Measurements from ENCODE around the gene PWWP2A. TPM values are rescaled to one million over a fixed set of nuclear protein-coding genes. Genes with fewer than 3 reads are reported as not detected.

The PWWP2A gene
- total and polyA plus RNA-seq, 10 donors: 8.5 to 36.7 (median 25.8) TPM

DNA sequence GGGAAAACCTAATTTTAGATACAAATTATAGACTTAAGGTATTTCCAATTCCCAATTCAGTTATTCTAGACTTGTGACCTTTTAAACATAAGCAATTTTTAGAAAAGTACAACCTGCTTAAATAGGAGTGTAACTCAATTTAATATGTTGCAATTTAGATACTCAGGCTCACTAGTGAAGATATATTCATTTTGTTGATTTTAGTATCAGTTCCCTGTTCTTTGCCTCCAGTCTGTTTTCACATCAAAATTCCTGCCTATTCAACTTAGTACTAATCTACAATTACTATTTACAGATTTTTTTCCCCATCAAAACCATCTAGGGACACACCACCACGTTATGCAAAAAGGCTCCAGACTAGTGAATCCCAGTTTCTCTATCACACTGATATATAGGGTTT lies 30.4 kb downstream of the PWWP2A start:
- peaks cover 0 to 33% (median 18%) of the 10 kb centered on the region in 6 donors for H3K36me3 ChIP-seq
- H3K27ac ChIP-seq: no peak overlapping the region
- DNase-seq: no peak
- H3K9me3 ChIP-seq: no peaks in the 10 kb centered on the region
- TF ChIP-seq POLR2A (IDR thresholded peaks at IDR 0.05) (no peak), POLR2AphosphoS5 (IDR thresholded peaks at IDR 0.05) (no peak)
- TF ChIP-seq, protein P1, sequence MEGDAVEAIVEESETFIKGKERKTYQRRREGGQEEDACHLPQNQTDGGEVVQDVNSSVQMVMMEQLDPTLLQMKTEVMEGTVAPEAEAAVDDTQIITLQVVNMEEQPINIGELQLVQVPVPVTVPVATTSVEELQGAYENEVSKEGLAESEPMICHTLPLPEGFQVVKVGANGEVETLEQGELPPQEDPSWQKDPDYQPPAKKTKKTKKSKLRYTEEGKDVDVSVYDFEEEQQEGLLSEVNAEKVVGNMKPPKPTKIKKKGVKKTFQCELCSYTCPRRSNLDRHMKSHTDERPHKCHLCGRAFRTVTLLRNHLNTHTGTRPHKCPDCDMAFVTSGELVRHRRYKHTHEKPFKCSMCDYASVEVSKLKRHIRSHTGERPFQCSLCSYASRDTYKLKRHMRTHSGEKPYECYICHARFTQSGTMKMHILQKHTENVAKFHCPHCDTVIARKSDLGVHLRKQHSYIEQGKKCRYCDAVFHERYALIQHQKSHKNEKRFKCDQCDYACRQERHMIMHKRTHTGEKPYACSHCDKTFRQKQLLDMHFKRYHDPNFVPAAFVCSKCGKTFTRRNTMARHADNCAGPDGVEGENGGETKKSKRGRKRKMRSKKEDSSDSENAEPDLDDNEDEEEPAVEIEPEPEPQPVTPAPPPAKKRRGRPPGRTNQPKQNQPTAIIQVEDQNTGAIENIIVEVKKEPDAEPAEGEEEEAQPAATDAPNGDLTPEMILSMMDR (IDR thresholded peaks at IDR 0.05 in 8 of 11, conservative IDR thresholded peaks at IDR 0.05 in 3 of 11): no peak
- 71 to 84% (median 73%) methylated on average over 1 of the region's 1 CpG for WGBS, 5 donors
- intact Hi-C loops (cut with DNase I; ENCODE audit: low total_unique reads): no loop called here
- H3K27me3 ChIP-seq (replicated peaks in 1 of 7): no peaks in the 10 kb centered on the region
- H3K4me3 ChIP-seq: no peak overlapping the region
- peaks cover 0 to 52% (median 9%) of the 10 kb centered on the region in 6 donors for H3K4me1 ChIP-seq

DNA sequence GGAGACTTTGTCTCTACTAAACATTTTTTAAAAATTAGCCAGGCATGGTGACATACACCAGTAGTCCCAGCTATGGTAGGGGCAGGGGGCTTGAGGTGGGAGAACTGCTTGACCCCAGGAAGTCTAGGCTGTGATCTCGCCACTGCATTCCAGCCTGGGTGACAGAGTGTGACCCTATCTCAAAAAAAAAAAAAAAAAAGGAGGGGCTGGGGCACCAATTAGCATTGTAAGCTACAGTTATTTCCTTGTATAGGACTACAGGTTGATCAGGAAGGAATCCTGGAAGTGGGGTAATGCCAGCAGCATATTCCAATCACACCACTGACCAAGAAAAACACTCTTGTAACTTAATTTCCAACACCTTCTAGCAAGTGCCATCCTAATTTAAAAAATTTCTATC lies 32.1 kb downstream of the PWWP2A start:
- WGBS, 5 donors: 89 to 100% (median 100%) methylated on average over 1 of the region's 1 CpG

DNA sequence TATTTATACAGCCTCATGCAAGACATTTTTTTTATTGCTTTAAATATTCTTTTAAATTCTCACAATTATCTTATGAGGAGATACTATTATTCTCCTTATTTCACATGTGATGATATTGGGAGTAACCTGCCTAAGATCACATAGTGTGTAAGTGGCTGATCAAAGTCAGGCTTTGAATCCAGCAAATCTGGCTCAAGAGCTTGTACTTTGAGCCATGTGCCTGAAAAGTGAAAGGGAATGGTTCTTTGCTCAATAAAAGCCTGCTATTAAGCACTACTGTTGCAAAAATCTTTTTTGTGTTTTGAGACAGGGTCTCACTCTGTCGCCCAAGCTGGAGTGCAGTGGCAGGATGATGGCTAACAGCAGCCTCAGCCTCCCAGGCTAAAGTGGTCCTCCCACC lies 35.1 kb downstream of the PWWP2A start:
- Histone ChIP-seq H3K27ac (no peak overlapping the region), H3K27me3 (replicated peaks in 1 of 7) (no peaks in the 10 kb centered on the region), H3K9me3 (no peaks in the 10 kb centered on the region), H3K36me3 (peaks cover 0 to 14% (median 0%) of the 10 kb centered on the region in 6 donors), H3K4me1 (peaks cover 0 to 15% (median 5%) of the 10 kb centered on the region in 6 donors), H3K4me3 (no peak overlapping the region)
- WGBS, 5 donors: 93 to 100% (median 100%) methylated on average over 1 of the region's 1 CpG
- TF ChIP-seq, protein P1 (IDR thresholded peaks at IDR 0.05 in 8 of 11, conservative IDR thresholded peaks at IDR 0.05 in 3 of 11): no peak
- TF ChIP-seq POLR2AphosphoS5 (IDR thresholded peaks at IDR 0.05) (no peak), POLR2A (IDR thresholded peaks at IDR 0.05) (no peak)
- intact Hi-C loops (cut with DNase I; ENCODE audit: low total_unique reads): loop anchor here (5.0 kb wide), 1 partner anchor 263 kb away; no protein-coding TSS in a partner anchor
- DNase-seq: no peak

More for the DNA sequence above, 32.1 kb downstream of the PWWP2A start:
- H3K36me3 ChIP-seq: peaks cover 0 to 17% (median 1%) of the 10 kb centered on the region in 6 donors
- H3K4me1 ChIP-seq: peaks cover 0 to 37% (median 4%) of the 10 kb centered on the region in 6 donors
- no peaks in the 10 kb centered on the region for H3K27me3 ChIP-seq (replicated peaks in 1 of 7)
- no peak overlapping the region for H3K4me3 ChIP-seq
- no peak overlapping the region for H3K27ac ChIP-seq
- DNase-seq: no peak
- TF ChIP-seq POLR2AphosphoS5 (IDR thresholded peaks at IDR 0.05) (no peak), POLR2A (IDR thresholded peaks at IDR 0.05) (no peak)
- TF ChIP-seq, protein P1 (IDR thresholded peaks at IDR 0.05 in 8 of 11, conservative IDR thresholded peaks at IDR 0.05 in 3 of 11): no peak
- intact Hi-C loops (cut with DNase I; ENCODE audit: low total_unique reads): no loop called here
- H3K9me3 ChIP-seq: no peaks in the 10 kb centered on the region

DNA sequence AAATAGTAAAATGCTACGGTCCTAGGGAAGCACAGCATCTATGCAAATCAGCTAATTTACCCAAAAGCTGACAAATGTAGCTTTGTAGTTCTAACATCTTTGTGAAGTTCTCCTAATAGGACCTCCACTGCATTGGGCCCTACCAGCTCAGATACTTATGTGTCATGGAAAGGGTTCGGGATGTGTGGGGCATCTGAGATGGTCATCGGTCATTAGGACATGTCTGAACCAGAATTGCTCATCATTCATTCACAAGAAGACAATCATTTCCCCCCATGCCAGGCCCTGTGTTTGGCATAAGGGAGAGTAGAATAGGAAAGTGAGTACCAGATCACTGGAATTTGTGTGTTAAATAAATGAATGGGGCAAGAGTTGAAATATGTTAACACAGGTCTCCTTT lies 35.7 kb downstream of the PWWP2A start:
- H3K4me3 ChIP-seq: no peak overlapping the region
- TF ChIP-seq, protein P1 (IDR thresholded peaks at IDR 0.05 in 8 of 11, conservative IDR thresholded peaks at IDR 0.05 in 3 of 11): no peak
- TF ChIP-seq POLR2AphosphoS5 (IDR thresholded peaks at IDR 0.05) (no peak), POLR2A (IDR thresholded peaks at IDR 0.05) (no peak)
- H3K9me3 ChIP-seq: no peaks in the 10 kb centered on the region
- intact Hi-C loops (cut with DNase I; ENCODE audit: low total_unique reads): loop anchor here (5.0 kb wide), 1 partner anchor 264 kb away; no protein-coding TSS in a partner anchor
- WGBS, 5 donors: 66 to 86% (median 84%) methylated on average over 3 of the region's 3 CpGs
- H3K27ac ChIP-seq: peak overlapping the region in 1 of 8 donors; percentile 8
- DNase-seq: no peak
- H3K4me1 ChIP-seq: peaks cover 0 to 8% (median 2%) of the 10 kb centered on the region in 6 donors
- H3K27me3 ChIP-seq (replicated peaks in 1 of 7): no peaks in the 10 kb centered on the region
- H3K36me3 ChIP-seq: peaks cover 0 to 18% (median 0%) of the 10 kb centered on the region in 6 donors
